SH-SY5Y (cell line): ENCODE results near the gene ENOX1.

ENCODE experiments used
- GATA2 ChIP-seq: IDR thresholded peaks from 2 replicates; pipeline ENCODE4 v1.6.1; 2011; ENCODE audit warnings: mild to moderate bottlenecking, low read depth, low read length
- GATA3 ChIP-seq: IDR thresholded peaks from 2 replicates; pipeline ENCODE4 v1.6.1; 2011; ENCODE audit warnings: low read depth, mild to moderate bottlenecking, low read length, moderate library complexity

DNA sequence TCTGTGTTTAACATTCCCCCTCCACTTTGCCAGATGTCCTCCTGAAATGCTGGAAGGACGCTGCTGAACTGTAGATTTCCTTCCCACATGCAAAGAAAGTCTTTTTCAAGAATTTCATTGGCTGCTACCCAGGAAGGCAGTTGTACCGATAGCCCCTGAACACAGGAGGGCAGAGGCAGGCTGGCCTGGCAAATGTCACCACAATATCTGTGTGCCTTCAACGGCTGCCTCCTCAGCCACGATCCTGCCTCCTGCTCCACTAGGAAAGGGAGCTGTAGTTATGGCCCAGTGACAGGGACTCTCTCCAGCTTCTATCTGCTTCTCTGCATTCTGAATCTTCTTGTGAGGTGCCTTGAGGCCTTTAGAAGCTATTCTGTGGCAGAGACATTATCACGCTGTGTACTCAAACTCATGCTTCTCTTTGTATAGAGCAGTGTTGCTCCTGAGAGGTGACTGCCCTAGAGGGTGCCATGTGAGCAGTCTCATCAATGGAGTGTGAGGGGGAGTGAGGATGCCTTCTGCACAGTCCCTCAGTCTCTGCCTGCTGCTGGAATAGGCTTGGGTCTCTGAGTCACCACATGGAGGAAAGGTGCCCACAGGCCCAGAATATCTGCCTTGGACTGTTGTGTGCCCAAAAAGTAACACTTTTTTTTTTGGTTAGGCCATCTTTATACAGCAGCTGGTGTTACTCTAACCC, 483.6 kb downstream of the ENOX1 start:
- TF ChIP-seq GATA2 = no peak
- no peak for TF ChIP-seq GATA3
